Measurements from ENCODE around the gene NOP53. TPM values are rescaled to one million over a fixed set of nuclear protein-coding genes. Genes with fewer than 3 reads are reported as not detected.

NOP53 gene
- total RNA-seq, 1 experiment from 2014 or later: 289 TPM

- TF ChIP-seq, protein P1, sequence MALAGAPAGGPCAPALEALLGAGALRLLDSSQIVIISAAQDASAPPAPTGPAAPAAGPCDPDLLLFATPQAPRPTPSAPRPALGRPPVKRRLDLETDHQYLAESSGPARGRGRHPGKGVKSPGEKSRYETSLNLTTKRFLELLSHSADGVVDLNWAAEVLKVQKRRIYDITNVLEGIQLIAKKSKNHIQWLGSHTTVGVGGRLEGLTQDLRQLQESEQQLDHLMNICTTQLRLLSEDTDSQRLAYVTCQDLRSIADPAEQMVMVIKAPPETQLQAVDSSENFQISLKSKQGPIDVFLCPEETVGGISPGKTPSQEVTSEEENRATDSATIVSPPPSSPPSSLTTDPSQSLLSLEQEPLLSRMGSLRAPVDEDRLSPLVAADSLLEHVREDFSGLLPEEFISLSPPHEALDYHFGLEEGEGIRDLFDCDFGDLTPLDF (CRISPR knock-in tag; IDR thresholded peaks at IDR 0.05): no peak
- Mint-ChIP-seq H3K9me3 (peaks cover 4% of the 10 kb centered on the region), H3K36me3 (peaks cover 71% of the 10 kb centered on the region), H3K27me3 (ENCODE audit: low read depth) (no peaks in the 10 kb centered on the region), H3K4me1 (no peaks in the 10 kb centered on the region), H3K4me3 (no peak overlapping the region), H3K27ac (no peak overlapping the region)
- ChIA-PET CTCF (interaction anchor here (0.6 to 4.8 kb wide), 2 partner anchors 9 to 11 kb away, joined by 6 to 26 read pairs; no protein-coding TSS in a partner anchor), POLR2A (interaction anchor here (0.6 kb wide), 1 partner anchor 120 kb away, joined by 4 read pairs; no protein-coding TSS in a partner anchor)
- ATAC-seq (no peak; the same call in 1 of the 2 replicates), DNase-seq (ENCODE audit: low spot score) (no peak)
Measured at GRCh38 chr19:47754206-47755064, 9.1 kb downstream of the NOP53 start.

DNA sequence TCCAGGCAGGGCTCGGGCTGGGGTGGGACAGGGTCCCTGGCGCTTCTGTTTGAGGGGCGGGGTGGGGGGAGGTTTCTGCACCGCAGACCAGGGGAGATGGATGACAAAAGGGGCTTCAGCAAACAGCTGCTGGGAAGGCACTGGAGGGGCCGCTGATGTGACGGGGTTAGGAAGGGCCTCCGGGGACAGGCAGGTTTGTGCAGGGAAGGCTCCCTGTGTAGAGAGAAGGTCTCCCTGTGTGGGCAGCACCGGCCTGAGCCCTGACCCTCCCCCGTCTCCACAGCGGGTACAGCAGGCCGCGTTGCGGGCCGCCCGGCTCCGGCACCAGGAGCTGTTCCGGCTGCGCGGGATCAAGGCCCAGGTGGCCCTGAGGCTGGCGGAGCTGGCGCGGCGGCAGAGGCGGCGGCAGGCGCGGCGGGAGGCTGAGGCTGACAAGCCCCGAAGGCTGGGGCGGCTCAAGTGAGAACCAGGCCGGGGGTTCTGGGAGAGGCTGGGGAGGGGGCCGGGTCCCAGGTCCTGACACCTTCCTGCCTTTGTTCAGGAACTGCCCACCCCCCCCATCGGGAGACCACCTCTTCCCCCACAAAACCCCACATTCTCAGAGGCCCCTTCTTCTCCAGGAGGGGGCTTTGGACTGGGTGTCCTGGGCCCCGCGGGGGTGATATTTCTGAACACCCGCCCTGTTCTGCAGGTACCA lies 9.9 kb downstream of the NOP53 start:
- Mint-ChIP-seq H3K36me3 (peaks cover 66% of the 10 kb centered on the region), H3K4me3 (no peak overlapping the region), H3K4me1 (no peaks in the 10 kb centered on the region), H3K27me3 (ENCODE audit: low read depth) (no peaks in the 10 kb centered on the region), H3K27ac (no peak overlapping the region), H3K9me3 (peaks cover 4% of the 10 kb centered on the region)
- ChIA-PET CTCF (interaction anchor here (0.6 to 4.8 kb wide), 3 partner anchors 8 to 33 kb away, joined by 3 to 26 read pairs (median 6); no protein-coding TSS in a partner anchor), POLR2A (no interaction called here)
- DNase-seq (ENCODE audit: low spot score) (no peak), ATAC-seq (no peak)
- TF ChIP-seq ZNF281 (CRISPR knock-in tag; IDR thresholded peaks at IDR 0.05) (no peak), ETV6 (CRISPR knock-in tag; IDR thresholded peaks at IDR 0.05) (no peak), CREM (CRISPR knock-in tag; IDR thresholded peaks at IDR 0.05) (no peak), NR2C2 (CRISPR knock-in tag; IDR thresholded peaks at IDR 0.05) (no peak), ZNF219 (CRISPR knock-in tag; IDR thresholded peaks at IDR 0.05; ENCODE audit: borderline replicate concordance) (no peak), NFYB (CRISPR knock-in tag; conservative IDR thresholded peaks at IDR 0.05; ENCODE audit: low read depth) (no peak), ATF2 (CRISPR knock-in tag; IDR thresholded peaks at IDR 0.05; ENCODE audit: borderline replicate concordance, low read depth) (no peak), PRRX2 (CRISPR knock-in tag; IDR thresholded peaks at IDR 0.05) (no peak), ZNF425 (CRISPR knock-in tag; conservative IDR thresholded peaks at IDR 0.05) (no peak), ERG (CRISPR knock-in tag; IDR thresholded peaks at IDR 0.05) (no peak), ZNF396 (CRISPR knock-in tag; IDR thresholded peaks at IDR 0.05; ENCODE audit: borderline replicate concordance) (no peak), NFE2L1 (CRISPR knock-in tag; IDR thresholded peaks at IDR 0.05) (no peak)
- TF ChIP-seq, protein P1 (CRISPR knock-in tag; IDR thresholded peaks at IDR 0.05): no peak
- TF ChIP-seq, protein P2, sequence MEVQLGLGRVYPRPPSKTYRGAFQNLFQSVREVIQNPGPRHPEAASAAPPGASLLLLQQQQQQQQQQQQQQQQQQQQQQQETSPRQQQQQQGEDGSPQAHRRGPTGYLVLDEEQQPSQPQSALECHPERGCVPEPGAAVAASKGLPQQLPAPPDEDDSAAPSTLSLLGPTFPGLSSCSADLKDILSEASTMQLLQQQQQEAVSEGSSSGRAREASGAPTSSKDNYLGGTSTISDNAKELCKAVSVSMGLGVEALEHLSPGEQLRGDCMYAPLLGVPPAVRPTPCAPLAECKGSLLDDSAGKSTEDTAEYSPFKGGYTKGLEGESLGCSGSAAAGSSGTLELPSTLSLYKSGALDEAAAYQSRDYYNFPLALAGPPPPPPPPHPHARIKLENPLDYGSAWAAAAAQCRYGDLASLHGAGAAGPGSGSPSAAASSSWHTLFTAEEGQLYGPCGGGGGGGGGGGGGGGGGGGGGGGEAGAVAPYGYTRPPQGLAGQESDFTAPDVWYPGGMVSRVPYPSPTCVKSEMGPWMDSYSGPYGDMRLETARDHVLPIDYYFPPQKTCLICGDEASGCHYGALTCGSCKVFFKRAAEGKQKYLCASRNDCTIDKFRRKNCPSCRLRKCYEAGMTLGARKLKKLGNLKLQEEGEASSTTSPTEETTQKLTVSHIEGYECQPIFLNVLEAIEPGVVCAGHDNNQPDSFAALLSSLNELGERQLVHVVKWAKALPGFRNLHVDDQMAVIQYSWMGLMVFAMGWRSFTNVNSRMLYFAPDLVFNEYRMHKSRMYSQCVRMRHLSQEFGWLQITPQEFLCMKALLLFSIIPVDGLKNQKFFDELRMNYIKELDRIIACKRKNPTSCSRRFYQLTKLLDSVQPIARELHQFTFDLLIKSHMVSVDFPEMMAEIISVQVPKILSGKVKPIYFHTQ (CRISPR knock-in tag; IDR thresholded peaks at IDR 0.05): no peak
- TF ChIP-seq, protein P3, sequence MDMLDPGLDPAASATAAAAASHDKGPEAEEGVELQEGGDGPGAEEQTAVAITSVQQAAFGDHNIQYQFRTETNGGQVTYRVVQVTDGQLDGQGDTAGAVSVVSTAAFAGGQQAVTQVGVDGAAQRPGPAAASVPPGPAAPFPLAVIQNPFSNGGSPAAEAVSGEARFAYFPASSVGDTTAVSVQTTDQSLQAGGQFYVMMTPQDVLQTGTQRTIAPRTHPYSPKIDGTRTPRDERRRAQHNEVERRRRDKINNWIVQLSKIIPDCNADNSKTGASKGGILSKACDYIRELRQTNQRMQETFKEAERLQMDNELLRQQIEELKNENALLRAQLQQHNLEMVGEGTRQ (CRISPR knock-in tag; IDR thresholded peaks at IDR 0.05): no peak
- TF ChIP-seq, protein P4, sequence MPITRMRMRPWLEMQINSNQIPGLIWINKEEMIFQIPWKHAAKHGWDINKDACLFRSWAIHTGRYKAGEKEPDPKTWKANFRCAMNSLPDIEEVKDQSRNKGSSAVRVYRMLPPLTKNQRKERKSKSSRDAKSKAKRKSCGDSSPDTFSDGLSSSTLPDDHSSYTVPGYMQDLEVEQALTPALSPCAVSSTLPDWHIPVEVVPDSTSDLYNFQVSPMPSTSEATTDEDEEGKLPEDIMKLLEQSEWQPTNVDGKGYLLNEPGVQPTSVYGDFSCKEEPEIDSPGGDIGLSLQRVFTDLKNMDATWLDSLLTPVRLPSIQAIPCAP (CRISPR knock-in tag; IDR thresholded peaks at IDR 0.05): no peak

All from WTC11 (cell line).